ENCODE measurements around the gene AQP12B. TPM values are rescaled to one million over a fixed set of nuclear protein-coding genes. Genes with fewer than 3 reads are reported as not detected.

Gene AQP12B
- polyA plus RNA-seq, 1 donor (not counting 4 experiments of a cell fraction or from before 2014, with no cell fraction given), result not detected

DNA sequence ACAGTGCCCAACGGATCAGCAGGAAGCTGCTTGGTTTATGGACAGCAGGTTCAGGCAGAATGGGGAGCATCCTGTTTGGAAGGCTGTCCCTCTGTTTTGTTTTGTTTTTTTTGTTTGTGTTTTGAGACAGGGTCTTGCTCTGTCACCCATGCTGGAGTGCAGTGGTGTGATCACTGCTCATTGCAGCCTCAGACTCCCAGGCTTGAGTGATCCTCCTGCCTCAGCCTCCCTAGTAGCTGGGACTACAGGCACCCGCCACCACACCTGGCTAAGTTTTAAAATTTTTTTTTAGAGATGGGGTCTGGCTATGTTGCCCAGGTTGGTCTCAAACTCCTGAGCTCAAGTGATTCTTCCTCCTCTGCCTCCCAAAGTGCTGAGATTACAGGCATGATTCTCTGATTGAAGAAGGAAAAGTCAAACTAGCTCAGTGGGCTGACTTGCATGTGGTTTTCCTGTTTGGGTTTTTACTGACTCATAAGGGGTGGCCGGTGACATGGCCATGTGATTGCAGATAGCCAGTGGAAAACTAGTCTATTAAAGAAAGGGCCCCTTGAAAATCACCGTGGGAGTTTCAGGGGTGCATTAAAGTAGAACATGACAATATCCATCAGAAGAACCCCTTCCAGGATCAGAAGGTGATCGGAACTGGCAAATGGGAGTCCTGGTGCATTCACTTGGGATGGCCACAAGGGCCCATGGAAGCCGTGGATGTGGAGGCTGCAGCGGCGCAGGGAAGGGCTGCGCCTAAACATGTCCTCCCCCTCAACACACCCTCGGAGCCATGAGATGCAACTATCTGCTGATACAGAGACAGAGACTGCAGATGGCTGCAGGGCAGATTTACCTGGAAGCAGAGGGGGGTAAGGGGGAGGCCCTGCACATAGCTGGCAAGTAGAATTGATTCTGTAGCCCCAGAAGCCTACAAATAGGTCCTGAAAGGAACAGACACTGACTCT lies 26.5 kb downstream of the AQP12B start:
- dilution Hi-C loops (cut with MboI; ENCODE audit: extremely low pct_ligation_motif_present, low sequenced_read_pairs), result no loop called here
- Histone ChIP-seq H3K4me1 (ENCODE audit: control insufficient read depth, extremely low read depth, insufficient read depth, low read length) (no peaks in the 10 kb centered on the region), H3K4me3 (ENCODE audit: control insufficient read depth in 2 of 3, extremely low read depth in 1 of 3, insufficient read depth in 2 of 3, low read depth in 1 of 3, low read length in 3 of 3) (no peak overlapping the region), H3K36me3 (ENCODE audit: control insufficient read depth in 2 of 2, extremely low read depth in 1 of 2, insufficient read depth in 2 of 2, low read length in 2 of 2) (no peaks in the 10 kb centered on the region), H3K9ac (ENCODE audit: control insufficient read depth, extremely low read depth, insufficient read depth, low read length) (no peak overlapping the region), H2AFZ (ENCODE audit: control insufficient read depth, low read length) (no peak overlapping the region), H3K79me2 (ENCODE audit: control insufficient read depth, insufficient read depth, low read length) (no peaks in the 10 kb centered on the region), H3K27me3 (ENCODE audit: control insufficient read depth, extremely low read depth, insufficient read depth, low read length) (peaks cover 18% of the 10 kb centered on the region), H3K27ac (ENCODE audit: control insufficient read depth, insufficient read depth, low read length) (no peak overlapping the region), H3K9me3 (ENCODE audit: control insufficient read depth, low read depth, low read length) (no peaks in the 10 kb centered on the region), H3K9me1 (ENCODE audit: control insufficient read depth, extremely low read depth, insufficient read depth, low read length) (no peaks in the 10 kb centered on the region), H4K20me1 (ENCODE audit: control insufficient read depth, extremely low read depth, insufficient read depth, low read length) (no peaks in the 10 kb centered on the region), H3K4me2 (ENCODE audit: control insufficient read depth, extremely low read depth, insufficient read depth, low read depth, low read length) (no peak overlapping the region)
- no peak for TF ChIP-seq EZH2 (IDR thresholded peaks at IDR 0.05; ENCODE audit: low read length)
- TF ChIP-seq, protein P1, sequence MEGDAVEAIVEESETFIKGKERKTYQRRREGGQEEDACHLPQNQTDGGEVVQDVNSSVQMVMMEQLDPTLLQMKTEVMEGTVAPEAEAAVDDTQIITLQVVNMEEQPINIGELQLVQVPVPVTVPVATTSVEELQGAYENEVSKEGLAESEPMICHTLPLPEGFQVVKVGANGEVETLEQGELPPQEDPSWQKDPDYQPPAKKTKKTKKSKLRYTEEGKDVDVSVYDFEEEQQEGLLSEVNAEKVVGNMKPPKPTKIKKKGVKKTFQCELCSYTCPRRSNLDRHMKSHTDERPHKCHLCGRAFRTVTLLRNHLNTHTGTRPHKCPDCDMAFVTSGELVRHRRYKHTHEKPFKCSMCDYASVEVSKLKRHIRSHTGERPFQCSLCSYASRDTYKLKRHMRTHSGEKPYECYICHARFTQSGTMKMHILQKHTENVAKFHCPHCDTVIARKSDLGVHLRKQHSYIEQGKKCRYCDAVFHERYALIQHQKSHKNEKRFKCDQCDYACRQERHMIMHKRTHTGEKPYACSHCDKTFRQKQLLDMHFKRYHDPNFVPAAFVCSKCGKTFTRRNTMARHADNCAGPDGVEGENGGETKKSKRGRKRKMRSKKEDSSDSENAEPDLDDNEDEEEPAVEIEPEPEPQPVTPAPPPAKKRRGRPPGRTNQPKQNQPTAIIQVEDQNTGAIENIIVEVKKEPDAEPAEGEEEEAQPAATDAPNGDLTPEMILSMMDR (optimal IDR thresholded peaks at IDR 0.05 in 1 of 3, IDR thresholded peaks at IDR 0.05 in 1 of 3, conservative IDR thresholded peaks at IDR 0.05 in 1 of 3; ENCODE audit: extremely low read depth in 1 of 3, insufficient read depth in 2 of 3, low read length in 3 of 3), result no peak
- DNase-seq (ENCODE audit: low read depth, low spot score) (no peak), FAIRE-seq (no peak)

DNA sequence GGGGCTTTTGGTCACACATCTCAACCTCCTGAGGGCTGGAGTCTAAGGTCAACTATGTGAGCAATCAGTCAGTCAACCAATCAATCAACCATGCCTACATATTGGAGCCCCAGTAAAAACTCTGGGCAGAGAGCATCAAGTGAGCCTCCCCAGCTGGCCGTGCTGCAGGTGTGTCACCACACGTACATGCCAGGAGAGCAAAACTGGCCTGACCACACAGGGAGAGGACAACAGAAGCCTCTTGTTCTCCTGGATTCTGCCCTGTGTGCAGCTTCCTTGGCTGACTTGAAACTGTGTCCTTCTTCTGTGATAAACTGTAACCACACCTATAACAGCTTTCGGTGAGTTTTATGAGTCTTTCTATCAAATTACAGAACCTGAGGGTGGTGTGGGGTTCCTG lies 31.5 kb downstream of the AQP12B start:
- FAIRE-seq (no peak), DNase-seq (ENCODE audit: low read depth, low spot score) (no peak)
- peaks cover 44% of the 10 kb centered on the region for H3K27me3 ChIP-seq (ENCODE audit: control insufficient read depth, extremely low read depth, insufficient read depth, low read length)
- H3K9ac ChIP-seq (ENCODE audit: control insufficient read depth, extremely low read depth, insufficient read depth, low read length), result no peak overlapping the region
- no peak overlapping the region for H3K27ac ChIP-seq (ENCODE audit: control insufficient read depth, insufficient read depth, low read length)
- no peak overlapping the region for H3K4me2 ChIP-seq (ENCODE audit: control insufficient read depth, extremely low read depth, insufficient read depth, low read depth, low read length)
- TF ChIP-seq EZH2 (IDR thresholded peaks at IDR 0.05; ENCODE audit: low read length), result no peak
- TF ChIP-seq, protein P1 (optimal IDR thresholded peaks at IDR 0.05 in 1 of 3, IDR thresholded peaks at IDR 0.05 in 1 of 3, conservative IDR thresholded peaks at IDR 0.05 in 1 of 3; ENCODE audit: extremely low read depth in 1 of 3, insufficient read depth in 2 of 3, low read length in 3 of 3), result no peak
- H3K4me3 ChIP-seq (ENCODE audit: control insufficient read depth in 2 of 3, extremely low read depth in 1 of 3, insufficient read depth in 2 of 3, low read depth in 1 of 3, low read length in 3 of 3), result no peak overlapping the region
- no peaks in the 10 kb centered on the region for H4K20me1 ChIP-seq (ENCODE audit: control insufficient read depth, extremely low read depth, insufficient read depth, low read length)
- H3K36me3 ChIP-seq (ENCODE audit: control insufficient read depth in 2 of 2, extremely low read depth in 1 of 2, insufficient read depth in 2 of 2, low read length in 2 of 2), result no peaks in the 10 kb centered on the region
- H3K79me2 ChIP-seq (ENCODE audit: control insufficient read depth, insufficient read depth, low read length), result no peaks in the 10 kb centered on the region
- H3K9me1 ChIP-seq (ENCODE audit: control insufficient read depth, extremely low read depth, insufficient read depth, low read length), result no peaks in the 10 kb centered on the region
- no peak overlapping the region for H2AFZ ChIP-seq (ENCODE audit: control insufficient read depth, low read length)
- no peaks in the 10 kb centered on the region for H3K4me1 ChIP-seq (ENCODE audit: control insufficient read depth, extremely low read depth, insufficient read depth, low read length)
- dilution Hi-C loops (cut with MboI; ENCODE audit: extremely low pct_ligation_motif_present, low sequenced_read_pairs), result no loop called here
- no peaks in the 10 kb centered on the region for H3K9me3 ChIP-seq (ENCODE audit: control insufficient read depth, low read depth, low read length)
